Neural progenitor cell (in vitro differentiated cells): Measurements from ENCODE around the gene NWD2. TPM values are rescaled to one million over a fixed set of nuclear protein-coding genes. Genes with fewer than 3 reads are reported as not detected.

ENCODE experiments used
- DNase-seq: peaks from one replicate; pipeline ENCODE4 v3.0.0-alpha.2; 2016; ENCODE audit warnings: low spot score
- H2AFZ ChIP-seq: fragments of 200-600 bp; sonication (generic); replicated peaks from 2 replicates; pipeline ENCODE4 v1.6.1; 2016; ENCODE audit warnings: antibody characterized with exemption
- H3F3A ChIP-seq: fragments of 200-600 bp; sonication (generic); 2 replicates; pipeline ENCODE4 v1.6.1; 2016; ENCODE audit warnings: antibody characterized with exemption, low read depth
- H3K27ac ChIP-seq: fragments of 200-600 bp; sonication (generic); 2 replicates; pipeline ENCODE4 v1.5.1; 2016; ENCODE audit warnings: mild to moderate bottlenecking
- H3K27me3 ChIP-seq: fragments of 200-600 bp; sonication (generic); 2 replicates; pipeline ENCODE4 v1.6.1; 2016; ENCODE audit warnings: mild to moderate bottlenecking, moderate library complexity
- H3K36me3 ChIP-seq: fragments of 200-600 bp; sonication (generic); 2 replicates; pipeline ENCODE4 v1.5.1; 2016
- H3K4me1 ChIP-seq: fragments of 200-600 bp; sonication (generic); 2 replicates; pipeline ENCODE4 v1.6.1; 2016; ENCODE audit warnings: mixed run types
- H3K4me2 ChIP-seq: fragments of 200-600 bp; sonication (generic); 2 replicates; pipeline ENCODE4 v1.6.1; 2016
- H3K4me3 ChIP-seq: fragments of 200-600 bp; sonication (generic); 2 replicates; pipeline ENCODE4 v1.5.1; 2016
- H3K79me2 ChIP-seq: fragments of 200-600 bp; sonication (generic); 2 replicates; pipeline ENCODE4 v1.6.1; 2016; ENCODE audit warnings: low read depth
- H3K9ac ChIP-seq: fragments of 200-600 bp; sonication (generic); 2 replicates; pipeline ENCODE4 v1.6.1; 2016
- H3K9me3 ChIP-seq: fragments of 200-600 bp; sonication (generic); 2 replicates; pipeline ENCODE4 v1.5.1; 2016; ENCODE audit warnings: low read depth
- H4K20me1 ChIP-seq: fragments of 200-600 bp; sonication (generic); 2 replicates; pipeline ENCODE4 v1.6.1; 2016; ENCODE audit warnings: low read depth
- H3K27ac Mint-ChIP-seq: 3 replicates; pipeline ENCODE4 v1.8.0; 2021; ENCODE audit warnings: mixed read lengths
- H3K27me3 Mint-ChIP-seq: 2 replicates; pipeline ENCODE4 v1.8.0; 2022; ENCODE audit warnings: low read depth, mild to moderate bottlenecking, inconsistent platforms, moderate library complexity, mixed read lengths; ENCODE audit not compliant: insufficient read depth
- H3K36me3 Mint-ChIP-seq: 3 replicates; pipeline ENCODE4 v1.8.0; 2021; ENCODE audit warnings: mixed read lengths
- H3K4me1 Mint-ChIP-seq: 3 replicates; pipeline ENCODE4 v1.8.0; 2021; ENCODE audit warnings: mixed read lengths
- H3K4me3 Mint-ChIP-seq: 3 replicates; pipeline ENCODE4 v1.8.0; 2021; ENCODE audit warnings: mild to moderate bottlenecking, moderate library complexity, mixed read lengths
- H3K9me3 Mint-ChIP-seq: 3 replicates; pipeline ENCODE4 v1.8.0; 2020; ENCODE audit warnings: mixed read lengths
- EZH2 ChIP-seq: fragments of 200-600 bp; sonication (generic); IDR thresholded peaks from 2 replicates; pipeline ENCODE4 v1.6.1; 2017; ENCODE audit warnings: antibody characterized with exemption, mild to moderate bottlenecking, moderate library complexity
- EZH2phosphoT487 ChIP-seq: fragments of 200-600 bp; sonication (generic); IDR thresholded peaks from 2 replicates; pipeline ENCODE4 v1.6.1; 2017; ENCODE audit warnings: antibody characterized with exemption
- total RNA-seq: library from RNA; depleted of rRNA; stranded (reverse); fragments of >200 nt; gene quantifications from 2 replicates; pipeline ENCODE4 v1.2.3, GENCODE V29; 2015; ENCODE audit warnings: low replicate concordance
- TF ChIP-seq, protein P1 (sequence below): fragments of 200-600 bp; sonication (generic); IDR thresholded peaks from 2 replicates; pipeline ENCODE4 v1.5.1; 2017; ENCODE audit warnings: antibody characterized with exemption, mild to moderate bottlenecking

The NWD2 gene
- total RNA-seq, 1 donor from 2014 or later = not detected

- no peak overlapping the region for H3K4me3 Mint-ChIP-seq
- TF ChIP-seq EZH2phosphoT487 (no peak), EZH2 (no peak)
- TF ChIP-seq, protein P1, sequence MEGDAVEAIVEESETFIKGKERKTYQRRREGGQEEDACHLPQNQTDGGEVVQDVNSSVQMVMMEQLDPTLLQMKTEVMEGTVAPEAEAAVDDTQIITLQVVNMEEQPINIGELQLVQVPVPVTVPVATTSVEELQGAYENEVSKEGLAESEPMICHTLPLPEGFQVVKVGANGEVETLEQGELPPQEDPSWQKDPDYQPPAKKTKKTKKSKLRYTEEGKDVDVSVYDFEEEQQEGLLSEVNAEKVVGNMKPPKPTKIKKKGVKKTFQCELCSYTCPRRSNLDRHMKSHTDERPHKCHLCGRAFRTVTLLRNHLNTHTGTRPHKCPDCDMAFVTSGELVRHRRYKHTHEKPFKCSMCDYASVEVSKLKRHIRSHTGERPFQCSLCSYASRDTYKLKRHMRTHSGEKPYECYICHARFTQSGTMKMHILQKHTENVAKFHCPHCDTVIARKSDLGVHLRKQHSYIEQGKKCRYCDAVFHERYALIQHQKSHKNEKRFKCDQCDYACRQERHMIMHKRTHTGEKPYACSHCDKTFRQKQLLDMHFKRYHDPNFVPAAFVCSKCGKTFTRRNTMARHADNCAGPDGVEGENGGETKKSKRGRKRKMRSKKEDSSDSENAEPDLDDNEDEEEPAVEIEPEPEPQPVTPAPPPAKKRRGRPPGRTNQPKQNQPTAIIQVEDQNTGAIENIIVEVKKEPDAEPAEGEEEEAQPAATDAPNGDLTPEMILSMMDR = no peak
- no peak overlapping the region for H3K4me3 ChIP-seq
Measured at GRCh38 chr4:37443137-37443536, 198.6 kb downstream of the NWD2 start.

GRCh38 chr4:37445023-37445422 is 200.5 kb downstream of the NWD2 start:
- no peaks in the 10 kb centered on the region for H3K9me3 Mint-ChIP-seq
- Histone ChIP-seq H3K36me3 (no peaks in the 10 kb centered on the region), H3K27me3 (peaks cover 18% of the 10 kb centered on the region), H3K27ac (no peak overlapping the region), H3K9me3 (no peaks in the 10 kb centered on the region), H3K4me3 (no peak overlapping the region), H3K9ac (no peak overlapping the region), H3F3A (no peaks in the 10 kb centered on the region), H2AFZ (no peak overlapping the region), H3K4me2 (no peak overlapping the region), H4K20me1 (no peaks in the 10 kb centered on the region), H3K4me1 (no peaks in the 10 kb centered on the region), H3K79me2 (no peaks in the 10 kb centered on the region)
- H3K27me3 Mint-ChIP-seq = no peaks in the 10 kb centered on the region
- H3K4me1 Mint-ChIP-seq = no peaks in the 10 kb centered on the region
- H3K27ac Mint-ChIP-seq = no peak overlapping the region
- H3K4me3 Mint-ChIP-seq = no peak overlapping the region
- no peak for TF ChIP-seq EZH2phosphoT487
- TF ChIP-seq, protein P1 = no peak
- no peak for TF ChIP-seq EZH2
- no peaks in the 10 kb centered on the region for H3K36me3 Mint-ChIP-seq
- no peak for DNase-seq

More at GRCh38 chr4:37443137-37443536, 198.6 kb downstream of the NWD2 start:
- no peak overlapping the region for H3K4me2 ChIP-seq
- no peak overlapping the region for H3K27ac Mint-ChIP-seq
- no peaks in the 10 kb centered on the region for H4K20me1 ChIP-seq
- H3K9me3 ChIP-seq = no peaks in the 10 kb centered on the region
- H3K4me1 ChIP-seq = no peaks in the 10 kb centered on the region
- H3K9ac ChIP-seq = no peak overlapping the region
- H3F3A ChIP-seq = no peaks in the 10 kb centered on the region
- DNase-seq = no peak
- no peaks in the 10 kb centered on the region for H3K4me1 Mint-ChIP-seq
- H3K9me3 Mint-ChIP-seq = no peaks in the 10 kb centered on the region
- no peak overlapping the region for H3K27ac ChIP-seq
- H3K36me3 ChIP-seq = no peaks in the 10 kb centered on the region
- no peaks in the 10 kb centered on the region for H3K27me3 Mint-ChIP-seq
- H3K36me3 Mint-ChIP-seq = no peaks in the 10 kb centered on the region
- H2AFZ ChIP-seq = no peak overlapping the region
- peaks cover under 1% of the 10 kb centered on the region for H3K27me3 ChIP-seq
- no peaks in the 10 kb centered on the region for H3K79me2 ChIP-seq

GRCh38 chr4:37446016-37446415 is 201.5 kb downstream of the NWD2 start:
- TF ChIP-seq, protein P1 = no peak
- TF ChIP-seq EZH2phosphoT487 (no peak), EZH2 (no peak)
- Histone ChIP-seq H3K36me3 (no peaks in the 10 kb centered on the region), H3K27me3 (peaks cover 28% of the 10 kb centered on the region), H3K4me1 (no peaks in the 10 kb centered on the region), H3K4me3 (no peak overlapping the region), H3F3A (no peaks in the 10 kb centered on the region), H3K27ac (no peak overlapping the region), H4K20me1 (no peaks in the 10 kb centered on the region), H3K4me2 (no peak overlapping the region), H2AFZ (no peak overlapping the region), H3K9me3 (no peaks in the 10 kb centered on the region), H3K9ac (no peak overlapping the region), H3K79me2 (no peaks in the 10 kb centered on the region)
- no peak overlapping the region for H3K27ac Mint-ChIP-seq
- no peaks in the 10 kb centered on the region for H3K36me3 Mint-ChIP-seq
- H3K27me3 Mint-ChIP-seq = no peaks in the 10 kb centered on the region
- DNase-seq = no peak
- no peak overlapping the region for H3K4me3 Mint-ChIP-seq
- H3K4me1 Mint-ChIP-seq = no peaks in the 10 kb centered on the region
- H3K9me3 Mint-ChIP-seq = no peaks in the 10 kb centered on the region
